Breast epithelium (tissue), 3 donors: ENCODE results near the gene CACNA1H.

Experiments used
- CTCF ChIP-seq, 3 donors: fragments of 450-650 bp; IDR thresholded peaks; one replicate each; pipeline ENCODE4 v1.5.1; 2016 to 2017; ENCODE audit warnings: antibody characterized with exemption in 3 of 3, mild to moderate bottlenecking in 3 of 3, moderate library complexity in 3 of 3
- POLR2A ChIP-seq: fragments of 450-650 bp; IDR thresholded peaks from one replicate; pipeline ENCODE4 v1.6.1; 2016; ENCODE audit warnings: antibody characterized with exemption, mild to moderate bottlenecking, moderate library complexity

- TF ChIP-seq CTCF (IDR thresholded peaks at IDR 0.05) (no peak), POLR2A (no peak)
Measured at GRCh38 chr16:1258225-1258600, 105.3 kb downstream of the CACNA1H start.
